Thyroid gland (tissue), 4 donors: ENCODE data around the gene SERINC2. TPM values are rescaled to one million over a fixed set of nuclear protein-coding genes. Genes with fewer than 3 reads are reported as not detected.
A peak's percentile ranks its signal among the peaks of the same experiment; 100 is the strongest.
"Not testable (repeated sequence)": the region's sequence is repeated elsewhere in the genome, so short reads cannot be mapped to it uniquely, and the experiment has no call there.

ENCODE experiments used
- DNase-seq, 2 donors: peaks; one replicate each; pipeline ENCODE4 v3.0.0-alpha.2; 2019
- H3K27ac ChIP-seq, 3 donors: fragments of 200-600 bp; sonication (generic); 1 replicate in 2 of 3; 2 replicates in 1 of 3; pipeline ENCODE4 v1.5.1; 2016 to 2019; ENCODE audit warnings: mild to moderate bottlenecking in 1 of 3, moderate library complexity in 1 of 3
- H3K27me3 ChIP-seq: fragments of 200-600 bp; sonication (generic); one replicate; pipeline ENCODE4 v1.5.1; 2019
- H3K36me3 ChIP-seq, 2 donors: fragments of 200-600 bp; sonication (generic); one replicate each; pipeline ENCODE4 v1.5.1; 2016 to 2019
- H3K4me1 ChIP-seq, 2 donors: fragments of 200-600 bp; sonication (generic); one replicate each; pipeline ENCODE4 v1.5.1; 2017 to 2019
- H3K4me3 ChIP-seq, 3 donors: fragments of 200-600 bp; sonication (generic); replicated peaks in 1 of 3; 1 replicate in 2 of 3; 2 replicates in 1 of 3; pipeline ENCODE4 v1.5.1; 2016; ENCODE audit warnings: mild to moderate bottlenecking in 1 of 3
- H3K9me3 ChIP-seq: fragments of 200-600 bp; sonication (generic); one replicate; pipeline ENCODE4 v1.5.1; 2017
- CTCF ChIP-seq, 6 experiments: fragments of 200-600 bp in 3 of 6; fragments of 450-650 bp in 3 of 6; sonication (generic) in 3 of 6; IDR thresholded peaks; one replicate each; pipeline ENCODE4 v1.5.1; 2016 to 2019; ENCODE audit warnings: antibody characterized with exemption in 6 of 6, mild to moderate bottlenecking in 2 of 6, inconsistent platforms in 1 of 6, moderate library complexity in 1 of 6
- POLR2A ChIP-seq, 2 donors: fragments of 450-650 bp; IDR thresholded peaks; one replicate each; pipeline ENCODE4 v1.6.1; 2017; ENCODE audit warnings: antibody characterized with exemption in 2 of 2, mild to moderate bottlenecking in 2 of 2, moderate library complexity in 1 of 2
- WGBS, 2 donors: methylation state at CpG; one replicate each; pipeline ENCODE4 v1.1.5; 2017; 5-methylcytosine and 5-hydroxymethylcytosine counted together
- intact Hi-C: fragments of 100-400 bp; cut with DNase I; formaldehyde crosslinking; loops from one replicate; pipeline ENCODE4 v1.15.1; 2023
- total RNA-seq, 4 donors: library from RNA; depleted of rRNA; stranded (reverse); fragments of >200 nt; gene quantifications; one replicate each; pipeline ENCODE4 v1.2.3, GENCODE V29; 2016

Gene SERINC2
- total RNA-seq, 4 donors from 2014 or later = 28.9 to 57.7 (median 37.7) TPM

- Histone ChIP-seq H3K4me3 (no peak overlapping the region), H3K9me3 (no peaks in the 10 kb centered on the region), H3K36me3 (no peaks in the 10 kb centered on the region), H3K4me1 (no peaks in the 10 kb centered on the region), H3K27ac (no peak overlapping the region), H3K27me3 (no peaks in the 10 kb centered on the region)
- intact Hi-C loops = no loop called here
- TF ChIP-seq POLR2A (IDR thresholded peaks at IDR 0.05) = no peak
- TF ChIP-seq CTCF (IDR thresholded peaks at IDR 0.05) = no peak
- DNase-seq = no peak
- 75 to 77% methylated on average over 8 of the region's 8 CpGs for WGBS, 2 donors
Observed at GRCh38 chr1:31453384-31454079, 40.5 kb downstream of the SERINC2 start.

GRCh38 chr1:31458287-31458896 is 45.4 kb downstream of the SERINC2 start:
- intact Hi-C loops = no loop called here
- Histone ChIP-seq H3K36me3 (no peaks in the 10 kb centered on the region), H3K9me3 (no peaks in the 10 kb centered on the region), H3K27me3 (no peaks in the 10 kb centered on the region), H3K4me3 (no peak overlapping the region), H3K4me1 (no peaks in the 10 kb centered on the region), H3K27ac (no peak overlapping the region)
- no peak for DNase-seq
- 94 to 98% methylated on average over 5 of the region's 5 CpGs for WGBS, 2 donors
- no peak for TF ChIP-seq CTCF (IDR thresholded peaks at IDR 0.05)
- no peak for TF ChIP-seq POLR2A (IDR thresholded peaks at IDR 0.05)

- H3K27me3 ChIP-seq = no peaks in the 10 kb centered on the region
- no peaks in the 10 kb centered on the region for H3K36me3 ChIP-seq
- 55 to 62% methylated on average over 6 of the region's 6 CpGs for WGBS, 2 donors
- H3K9me3 ChIP-seq = no peaks in the 10 kb centered on the region
- no peak for DNase-seq
- peak in 1 of 6 experiments; percentile 7 for TF ChIP-seq CTCF (IDR thresholded peaks at IDR 0.05)
- no peak for TF ChIP-seq POLR2A (IDR thresholded peaks at IDR 0.05)
- H3K27ac ChIP-seq = no peak overlapping the region
- H3K4me1 ChIP-seq = no peaks in the 10 kb centered on the region
- H3K4me3 ChIP-seq = no peak overlapping the region
- intact Hi-C loops = no loop called here
Observed at GRCh38 chr1:31460027-31460426, 47.0 kb downstream of the SERINC2 start.

- Histone ChIP-seq H3K27ac (no peak overlapping the region), H3K4me1 (no peaks in the 10 kb centered on the region), H3K4me3 (no peak overlapping the region), H3K36me3 (no peaks in the 10 kb centered on the region), H3K27me3 (no peaks in the 10 kb centered on the region), H3K9me3 (no peaks in the 10 kb centered on the region)
- 87 to 90% methylated on average over 4 of the region's 4 CpGs for WGBS, 2 donors
- TF ChIP-seq POLR2A (IDR thresholded peaks at IDR 0.05) (no peak), CTCF (IDR thresholded peaks at IDR 0.05) (no peak)
- no peak for DNase-seq
- intact Hi-C loops = no loop called here
Observed at GRCh38 chr1:31467005-31467674, 54.1 kb downstream of the SERINC2 start.

GRCh38 chr1:31470794-31471315 is 57.8 kb downstream of the SERINC2 start:
- H3K36me3 ChIP-seq = no peaks in the 10 kb centered on the region
- no peak overlapping the region for H3K4me3 ChIP-seq
- intact Hi-C loops = no loop called here
- 83 to 87% methylated on average over 11 of the region's 11 CpGs for WGBS, 2 donors
- H3K4me1 ChIP-seq = no peaks in the 10 kb centered on the region
- DNase-seq = no peak
- H3K27me3 ChIP-seq = no peaks in the 10 kb centered on the region
- no peak overlapping the region for H3K27ac ChIP-seq
- no peaks in the 10 kb centered on the region for H3K9me3 ChIP-seq
- TF ChIP-seq CTCF (IDR thresholded peaks at IDR 0.05) (no peak), POLR2A (IDR thresholded peaks at IDR 0.05) (no peak)

- H3K36me3 ChIP-seq, H3K4me1 ChIP-seq, intact Hi-C loops, H3K4me3 ChIP-seq, H3K27ac ChIP-seq, DNase-seq, H3K27me3 ChIP-seq, H3K9me3 ChIP-seq: not testable (repeated sequence)
- WGBS, 2 donors = 81 to 82% methylated on average over 8 of the region's 8 CpGs
Observed at GRCh38 chr1:31471452-31472313, 58.7 kb downstream of the SERINC2 start.

GRCh38 chr1:31472314-31472651 is 59.3 kb downstream of the SERINC2 start:
- intact Hi-C loops = not testable (repeated sequence)
- WGBS, 2 donors = 83 to 88% methylated on average over 4 of the region's 4 CpGs

More at GRCh38 chr1:31472314-31472651, 59.3 kb downstream of the SERINC2 start:
- H3K4me3 ChIP-seq, H3K27me3 ChIP-seq, H3K36me3 ChIP-seq, H3K4me1 ChIP-seq, H3K27ac ChIP-seq, H3K9me3 ChIP-seq, DNase-seq: not testable (repeated sequence)
